HG02759 (cell line): Measurements from ENCODE around the gene KIF7.

ENCODE experiments used
- ATAC-seq: cut with Tn5 transposase; IDR thresholded peaks from one replicate; pipeline ENCODE4 v1.9.1; 2021; ENCODE audit warnings: mild to moderate bottlenecking, moderate library complexity; ENCODE audit not compliant: unreplicated experiment

KIF7 gene

DNA sequence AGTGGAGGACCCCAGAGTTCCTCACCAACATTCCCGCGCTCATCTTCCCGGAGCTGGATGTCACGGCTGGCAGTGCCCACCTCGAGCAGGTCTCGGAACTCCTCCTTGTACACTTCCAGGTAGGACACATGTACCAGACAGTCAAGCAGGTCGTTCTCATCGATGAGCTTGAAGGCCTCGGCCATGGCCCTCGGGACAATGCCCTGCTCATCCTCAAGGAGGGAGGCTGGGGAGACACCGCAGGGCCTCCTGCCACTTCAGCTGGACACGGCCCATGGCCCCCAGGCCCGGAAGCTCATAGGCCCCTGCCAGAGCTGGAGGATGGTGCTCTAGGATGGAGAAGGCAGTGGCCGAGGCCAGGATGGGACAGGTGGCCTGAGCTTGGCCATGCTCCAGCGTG, 5.6 kb downstream of the KIF7 start:
- ATAC-seq = no peak

GRCh38 chr15:89649013-89649625, 6.1 kb downstream of the KIF7 start:
- ATAC-seq = no peak

DNA sequence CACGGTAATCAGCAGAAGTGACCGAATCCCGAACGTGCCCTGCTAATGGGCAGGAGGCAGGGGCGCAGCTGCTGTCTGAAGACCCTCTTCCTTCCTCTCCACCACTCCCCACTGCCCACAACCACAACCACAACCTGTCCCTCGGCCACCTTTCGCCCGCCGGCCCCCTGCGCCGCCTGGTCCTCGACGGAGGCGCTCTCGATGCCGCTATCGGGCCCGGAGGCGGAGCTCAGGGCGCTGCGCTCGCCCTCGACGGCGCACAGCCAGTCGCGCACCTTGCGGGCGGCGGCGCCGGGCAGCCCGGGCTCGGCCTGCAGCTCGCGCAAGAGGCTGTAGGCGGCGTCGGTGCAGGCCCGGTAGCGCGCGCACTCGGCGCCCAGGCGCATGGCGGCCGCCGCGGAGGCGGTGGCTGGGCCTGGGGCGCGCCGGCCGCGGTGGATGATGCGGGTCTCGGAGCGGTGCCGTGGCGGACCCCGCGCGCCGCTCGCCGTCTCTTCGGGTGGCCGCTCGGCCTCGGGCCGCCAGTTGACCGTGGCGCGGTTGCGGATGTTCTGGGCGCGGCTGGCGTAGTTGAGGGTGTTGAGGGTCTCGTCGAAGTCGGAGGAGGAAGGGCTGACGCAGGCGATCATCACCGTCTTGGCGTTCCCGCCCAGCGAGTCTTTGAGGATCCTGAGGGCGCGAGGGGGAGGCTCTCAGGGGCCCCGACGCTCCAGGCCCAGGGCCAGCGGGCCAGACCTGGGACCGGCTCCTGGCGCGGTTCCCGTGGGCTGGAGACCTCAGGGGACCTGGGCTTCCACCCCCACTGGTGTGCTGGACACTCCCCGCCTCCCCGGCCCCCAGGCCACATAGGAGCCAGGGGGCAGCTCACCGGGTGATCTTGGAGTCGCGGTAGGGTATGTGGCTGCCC, 6.9 kb downstream of the KIF7 start:
- ATAC-seq = no peak

GRCh38 chr15:89647191-89647851, 7.9 kb downstream of the KIF7 start:
- ATAC-seq = no peak

DNA sequence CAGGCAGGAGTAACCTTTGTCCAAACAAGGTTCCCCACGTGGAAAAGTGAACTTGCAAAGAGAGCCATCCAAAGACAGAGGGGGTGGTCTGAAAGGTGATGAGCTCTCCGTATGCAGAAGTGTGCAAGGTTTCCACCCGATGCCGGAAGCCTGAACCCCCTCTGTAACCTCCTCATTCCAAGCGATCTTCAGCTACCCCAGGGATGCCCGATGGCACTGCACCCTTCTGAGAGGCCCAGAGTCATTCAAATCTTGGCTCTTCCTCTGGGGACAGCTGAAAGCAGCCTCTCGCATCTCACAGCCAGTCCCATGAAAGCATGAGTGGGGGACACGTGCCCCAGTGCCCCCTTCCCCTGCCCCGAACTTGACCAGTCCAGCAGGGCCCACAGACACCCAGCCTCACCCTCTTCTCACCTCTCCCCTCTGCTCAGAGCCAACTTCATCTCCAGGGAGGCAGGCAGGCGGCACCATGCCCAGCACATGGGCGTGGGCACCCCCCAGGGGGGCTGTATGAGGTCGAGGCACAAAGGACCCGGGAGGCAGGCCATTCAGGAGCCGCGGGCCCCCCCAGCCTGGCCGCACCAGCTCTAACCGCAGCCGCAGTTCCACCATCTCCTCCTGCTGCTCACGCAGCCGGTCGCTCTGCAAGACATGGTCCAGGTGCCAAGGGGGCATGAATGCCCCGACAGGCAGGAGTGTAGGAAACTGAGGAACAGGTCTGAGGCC, 8.7 kb downstream of the KIF7 start:
- ATAC-seq = no peak

GRCh38 chr15:89645680-89646079, 9.6 kb downstream of the KIF7 start:
- no peak for ATAC-seq

DNA sequence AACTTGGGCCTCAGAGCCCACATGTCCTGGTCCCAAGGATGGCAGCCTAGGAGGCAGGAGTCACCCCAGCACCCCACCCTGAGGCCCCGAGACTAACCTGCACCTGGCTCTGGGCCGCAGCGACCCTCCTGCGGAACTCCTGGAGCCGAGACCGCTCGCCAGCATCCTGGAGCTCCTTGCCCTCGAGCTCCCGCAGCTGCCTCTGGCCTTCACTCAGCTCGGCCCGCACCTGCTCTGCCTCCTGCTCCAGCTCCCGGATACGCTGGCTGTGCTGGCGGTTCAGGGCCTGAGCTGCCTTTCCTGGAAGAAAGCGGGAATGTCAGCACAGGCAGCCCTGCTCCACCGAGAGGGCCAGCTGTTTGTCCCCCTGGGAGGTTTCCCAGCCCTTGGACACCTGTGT, 13.2 kb downstream of the KIF7 start:
- no peak for ATAC-seq

GRCh38 chr15:89641053-89641452, 14.2 kb downstream of the KIF7 start:
- no peak for ATAC-seq

- no peak for ATAC-seq
These were observed 15.0 kb downstream of the KIF7 start for GRCh38 chr15:89640245-89640644.

- ATAC-seq = no peak
These were observed 21.7 kb downstream of the KIF7 start for GRCh38 chr15:89633585-89633984.

GRCh38 chr15:89632563-89633430, 22.5 kb downstream of the KIF7 start:
- no peak for ATAC-seq

GRCh38 chr15:89631902-89632264, 23.4 kb downstream of the KIF7 start:
- no peak for ATAC-seq

GRCh38 chr15:89630974-89631901, 24.0 kb downstream of the KIF7 start:
- ATAC-seq = no peak

- no peak for ATAC-seq
These were observed 25.0 kb downstream of the KIF7 start for GRCh38 chr15:89630260-89630659.

GRCh38 chr15:89629829-89630228, 25.4 kb downstream of the KIF7 start:
- no peak for ATAC-seq

- ATAC-seq = no peak
These were observed 26.2 kb downstream of the KIF7 start for GRCh38 chr15:89628806-89629715.

- no peak for ATAC-seq
These were observed 27.0 kb downstream of the KIF7 start for GRCh38 chr15:89628301-89628700.

- no peak for ATAC-seq
These were observed 27.9 kb downstream of the KIF7 start for GRCh38 chr15:89627256-89627970.
